ENCODE measurements around the gene HPX. TPM values are rescaled to one million over a fixed set of nuclear protein-coding genes. Genes with fewer than 3 reads are reported as not detected.

HPX gene
- total and polyA plus RNA-seq, 4 donors, result 0.46 to 3.5 (median 1.8) TPM

DNA sequence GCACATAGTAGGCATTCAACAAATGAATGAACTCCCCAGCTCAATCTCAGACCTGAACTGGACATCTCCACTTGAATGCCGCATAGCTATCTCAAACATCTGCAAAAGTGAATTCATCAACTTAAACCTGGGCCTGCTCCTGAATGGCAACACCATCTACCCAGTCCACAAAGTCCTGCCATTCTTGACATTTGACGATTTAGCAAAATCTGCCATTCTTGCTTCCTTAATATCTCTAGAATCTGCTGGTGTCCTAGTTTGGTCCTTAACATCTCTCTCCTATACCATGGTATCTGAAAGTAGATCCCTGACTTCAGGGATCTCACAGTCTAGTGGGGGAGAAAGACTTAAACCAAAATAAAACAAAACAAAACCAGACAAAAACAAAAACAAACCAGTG is 12.4 kb upstream of the HPX start:
- H3K36me3 ChIP-seq (ENCODE audit: control insufficient read depth in 4 of 4, insufficient read depth in 4 of 4, low read length in 4 of 4), result peaks cover 13 to 66% (median 52%) of the 10 kb centered on the region in 4 donors
- WGBS, 2 donors, result 94 to 100% methylated on average over 2 of the region's 2 CpGs
- DNase-seq, result no peak

DNA sequence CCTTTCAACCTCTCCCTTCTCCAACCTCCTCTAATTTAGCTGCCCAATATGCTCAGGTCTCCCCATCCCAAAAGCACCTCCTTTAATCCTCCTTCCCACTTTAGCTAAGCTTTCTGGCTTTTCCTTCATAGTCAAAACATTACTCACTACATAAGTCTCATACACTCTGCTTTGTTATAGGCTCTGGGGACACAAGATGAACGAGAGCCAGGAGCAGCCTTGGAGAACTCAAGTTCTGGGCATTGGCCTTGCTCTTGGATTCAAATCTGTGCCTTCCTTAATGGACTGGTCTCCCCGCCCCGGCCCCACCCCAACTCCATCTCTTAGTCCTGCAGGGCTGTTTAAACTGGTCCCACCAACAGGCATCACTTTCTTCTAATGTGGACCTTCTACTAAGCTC is 11.4 kb upstream of the HPX start:
- H3K4me1 ChIP-seq (ENCODE audit: control insufficient read depth in 5 of 5, insufficient read depth in 5 of 5, low read length in 5 of 5), result no peaks in the 10 kb centered on the region
- no peaks in the 10 kb centered on the region for H3K9me3 ChIP-seq (ENCODE audit: control insufficient read depth in 4 of 4, insufficient read depth in 3 of 4, low read length in 3 of 4)
- no peak overlapping the region for H3K4me3 ChIP-seq
- no peak overlapping the region for H3K27ac ChIP-seq (ENCODE audit: low read depth in 1 of 2, low read length in 1 of 2)
- no peak for ATAC-seq (ENCODE audit: insufficient read depth, low FRiP score)
- 92 to 95% methylated on average over 3 of the region's 3 CpGs for WGBS, 2 donors
- no peak overlapping the region for H3K9ac ChIP-seq (ENCODE audit: insufficient read depth in 1 of 2, low read length in 2 of 2)
- H3K27me3 ChIP-seq (ENCODE audit: control insufficient read depth in 3 of 3, insufficient read depth in 3 of 3, low read length in 2 of 3), result no peaks in the 10 kb centered on the region
- DNase-seq, result no peak
- no peak for TF ChIP-seq CTCF (IDR thresholded peaks at IDR 0.05; ENCODE audit: control extremely low read depth, extremely low read depth)
- H3K36me3 ChIP-seq (ENCODE audit: control insufficient read depth in 4 of 4, insufficient read depth in 4 of 4, low read length in 4 of 4), result peaks cover 13 to 63% (median 52%) of the 10 kb centered on the region in 4 donors

More for the DNA sequence above, 12.4 kb upstream of the HPX start:
- no peak for ATAC-seq (ENCODE audit: insufficient read depth, low FRiP score)
- no peaks in the 10 kb centered on the region for H3K27me3 ChIP-seq (ENCODE audit: control insufficient read depth in 3 of 3, insufficient read depth in 3 of 3, low read length in 2 of 3)
- TF ChIP-seq CTCF (IDR thresholded peaks at IDR 0.05; ENCODE audit: control extremely low read depth, extremely low read depth), result no peak
- H3K9ac ChIP-seq (ENCODE audit: insufficient read depth in 1 of 2, low read length in 2 of 2), result no peak overlapping the region
- H3K4me1 ChIP-seq (ENCODE audit: control insufficient read depth in 5 of 5, insufficient read depth in 5 of 5, low read length in 5 of 5), result peaks cover 0 to 7% (median 0%) of the 10 kb centered on the region in 5 donors
- H3K9me3 ChIP-seq (ENCODE audit: control insufficient read depth in 4 of 4, insufficient read depth in 3 of 4, low read length in 3 of 4), result no peaks in the 10 kb centered on the region
- no peak overlapping the region for H3K4me3 ChIP-seq
- no peak overlapping the region for H3K27ac ChIP-seq (ENCODE audit: low read depth in 1 of 2, low read length in 1 of 2)

DNA sequence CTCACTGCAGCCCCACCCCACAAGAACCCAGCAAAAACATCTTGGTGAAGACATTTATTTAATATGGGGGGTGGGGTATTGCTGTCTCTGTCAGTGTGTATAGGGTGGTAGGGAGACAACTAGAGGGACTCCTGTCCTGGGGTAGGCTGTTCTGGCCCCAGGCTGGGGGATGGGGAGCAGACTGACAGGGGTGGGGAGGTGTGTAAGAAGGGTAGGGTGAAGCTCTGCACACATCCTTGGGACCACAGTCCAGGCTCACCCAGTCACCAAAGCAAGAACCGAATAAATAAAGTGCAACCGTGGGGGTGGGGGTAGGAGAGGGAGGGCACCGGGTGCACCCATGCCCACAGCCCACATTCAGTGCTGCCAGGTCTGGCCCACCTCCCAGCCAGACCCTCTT is 7.8 kb upstream of the HPX start:
- DNase-seq, result no peak
- ATAC-seq (ENCODE audit: insufficient read depth, low FRiP score), result no peak
- Histone ChIP-seq H3K9me3 (ENCODE audit: control insufficient read depth in 4 of 4, insufficient read depth in 3 of 4, low read length in 3 of 4) (no peaks in the 10 kb centered on the region), H3K4me3 (no peak overlapping the region), H3K9ac (ENCODE audit: insufficient read depth in 1 of 2, low read length in 2 of 2) (no peak overlapping the region), H3K27ac (ENCODE audit: low read depth in 1 of 2, low read length in 1 of 2) (no peak overlapping the region), H3K27me3 (ENCODE audit: control insufficient read depth in 3 of 3, insufficient read depth in 3 of 3, low read length in 2 of 3) (no peaks in the 10 kb centered on the region), H3K4me1 (ENCODE audit: control insufficient read depth in 5 of 5, insufficient read depth in 5 of 5, low read length in 5 of 5) (no peaks in the 10 kb centered on the region), H3K36me3 (ENCODE audit: control insufficient read depth in 4 of 4, insufficient read depth in 4 of 4, low read length in 4 of 4) (peaks cover 5 to 37% (median 33%) of the 10 kb centered on the region in 4 donors)
- 98 to 100% methylated on average over 3 of the region's 3 CpGs for WGBS, 2 donors
- TF ChIP-seq CTCF (IDR thresholded peaks at IDR 0.05; ENCODE audit: control extremely low read depth, extremely low read depth), result no peak
